GM12874 (cell line): ENCODE measurements around the gene FRYL.

Source experiments
- TF ChIP-seq, protein P1 (sequence below): IDR thresholded peaks from 2 replicates; pipeline ENCODE4 v1.5.1; 2011; ENCODE audit warnings: low read depth, mild to moderate bottlenecking, control low read depth, low read length, moderate library complexity; ENCODE audit not compliant: insufficient read depth

Gene FRYL

GRCh38 chr4:48645225-48645794 lies 134.8 kb downstream of the FRYL start:
- TF ChIP-seq, protein P1, sequence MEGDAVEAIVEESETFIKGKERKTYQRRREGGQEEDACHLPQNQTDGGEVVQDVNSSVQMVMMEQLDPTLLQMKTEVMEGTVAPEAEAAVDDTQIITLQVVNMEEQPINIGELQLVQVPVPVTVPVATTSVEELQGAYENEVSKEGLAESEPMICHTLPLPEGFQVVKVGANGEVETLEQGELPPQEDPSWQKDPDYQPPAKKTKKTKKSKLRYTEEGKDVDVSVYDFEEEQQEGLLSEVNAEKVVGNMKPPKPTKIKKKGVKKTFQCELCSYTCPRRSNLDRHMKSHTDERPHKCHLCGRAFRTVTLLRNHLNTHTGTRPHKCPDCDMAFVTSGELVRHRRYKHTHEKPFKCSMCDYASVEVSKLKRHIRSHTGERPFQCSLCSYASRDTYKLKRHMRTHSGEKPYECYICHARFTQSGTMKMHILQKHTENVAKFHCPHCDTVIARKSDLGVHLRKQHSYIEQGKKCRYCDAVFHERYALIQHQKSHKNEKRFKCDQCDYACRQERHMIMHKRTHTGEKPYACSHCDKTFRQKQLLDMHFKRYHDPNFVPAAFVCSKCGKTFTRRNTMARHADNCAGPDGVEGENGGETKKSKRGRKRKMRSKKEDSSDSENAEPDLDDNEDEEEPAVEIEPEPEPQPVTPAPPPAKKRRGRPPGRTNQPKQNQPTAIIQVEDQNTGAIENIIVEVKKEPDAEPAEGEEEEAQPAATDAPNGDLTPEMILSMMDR = no peak

DNA sequence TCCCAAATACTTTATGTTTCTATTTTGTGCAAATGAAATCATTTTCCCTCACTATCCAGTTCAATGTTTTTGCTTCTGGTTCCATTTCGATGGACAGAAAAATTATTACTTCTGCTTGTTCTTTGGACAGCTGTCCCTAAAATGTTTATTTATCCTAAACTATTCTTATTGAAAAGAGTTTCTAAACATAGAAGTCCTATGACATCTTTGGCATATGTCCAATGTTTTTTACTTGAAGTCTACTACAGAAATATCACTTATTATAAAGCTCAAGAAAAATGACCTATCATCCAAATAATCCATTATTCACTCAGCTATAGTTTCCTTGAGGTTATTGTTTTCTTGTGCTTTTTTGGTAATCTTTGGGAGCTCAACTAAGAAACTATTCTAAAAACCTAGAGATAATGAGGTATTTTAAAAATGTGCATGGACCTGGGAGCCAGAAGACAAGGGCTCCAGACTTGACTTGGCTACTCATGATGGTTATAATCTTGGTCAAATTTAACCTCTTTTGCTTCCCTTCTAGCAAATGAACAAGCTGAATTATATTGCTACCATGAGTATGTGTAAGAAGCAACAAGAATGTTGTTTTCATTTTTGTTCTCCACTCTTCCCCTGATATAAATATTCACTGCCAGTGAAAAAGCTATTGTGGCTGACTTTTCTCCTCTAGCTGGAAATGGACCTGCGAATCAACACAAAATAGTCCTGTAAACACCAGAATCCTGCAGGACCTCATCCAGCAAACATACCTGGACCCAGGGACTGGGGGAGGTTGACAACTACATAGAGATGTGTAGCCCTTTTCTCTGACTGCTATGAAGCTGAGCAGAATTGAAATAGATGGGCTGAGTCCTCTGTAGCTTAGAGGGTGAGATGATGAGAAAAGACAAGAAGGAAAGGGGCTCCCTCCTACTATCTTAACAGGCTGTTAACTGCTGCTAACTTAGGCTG lies 137.4 kb downstream of the FRYL start:
- TF ChIP-seq, protein P1 = no peak

GRCh38 chr4:48641401-48641800 lies 138.7 kb downstream of the FRYL start:
- TF ChIP-seq, protein P1 = no peak

- TF ChIP-seq, protein P1 = no peak
Measured at GRCh38 chr4:48640699-48641098, 139.4 kb downstream of the FRYL start.

DNA sequence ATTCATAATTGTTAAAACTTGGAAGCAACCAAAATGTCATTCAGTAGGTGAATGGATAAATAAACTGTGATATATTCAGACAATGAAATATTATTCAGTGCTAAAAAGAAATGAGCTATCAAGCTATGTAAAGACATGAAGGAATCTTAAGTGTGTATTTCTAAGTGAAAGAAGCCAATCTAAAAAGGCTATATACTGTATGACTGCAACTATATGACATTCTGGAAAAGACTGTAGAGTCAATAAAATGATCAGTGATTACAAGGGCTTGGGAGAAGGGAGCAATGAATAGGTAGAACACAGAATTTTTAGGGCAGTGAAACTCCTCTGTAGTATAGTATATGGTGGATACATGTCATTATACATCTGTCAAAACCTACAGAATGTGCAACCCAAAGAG lies 139.9 kb downstream of the FRYL start:
- TF ChIP-seq, protein P1 = no peak

DNA sequence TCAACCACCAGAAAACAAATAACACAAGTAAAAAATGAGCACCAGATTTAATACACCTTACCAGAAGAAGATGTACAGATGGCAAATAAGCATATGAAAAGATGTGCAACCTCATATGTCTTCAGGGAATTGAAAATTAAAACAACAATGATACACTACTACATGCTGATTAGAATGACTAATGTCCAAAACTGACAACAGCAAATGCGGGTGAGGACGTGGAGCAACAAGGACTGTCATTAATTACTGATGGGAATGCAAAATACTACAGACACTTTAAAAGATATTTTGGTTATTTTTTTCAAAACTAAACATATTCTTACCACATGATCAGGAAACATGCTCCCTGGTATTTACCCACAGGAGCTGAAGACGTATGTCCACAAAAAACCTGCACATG lies 140.3 kb downstream of the FRYL start:
- TF ChIP-seq, protein P1 = no peak

GRCh38 chr4:48636911-48637310 lies 143.2 kb downstream of the FRYL start:
- TF ChIP-seq, protein P1 = no peak
